Lung (tissue), 12 donors: Measurements from ENCODE around the gene PPFIA2. TPM values are rescaled to one million over a fixed set of nuclear protein-coding genes. Genes with fewer than 3 reads are reported as not detected.

ENCODE experiments used
- ATAC-seq: fragments of 200-7000 bp; cut with Tn5 transposase; one replicate; pipeline ENCODE4 v1.9.1; 2020; ENCODE audit warnings: moderate number of reproducible peaks; ENCODE audit not compliant: insufficient read depth, low FRiP score
- DNase-seq, 3 donors: peaks; one replicate each; pipeline ENCODE4 v3.0.0-alpha.2; 2013 to 2017
- H3K27ac ChIP-seq, 2 donors: one replicate each; pipeline ENCODE4 v1.5.1; 2013; ENCODE audit warnings: mild to moderate bottlenecking in 2 of 2, moderate library complexity in 2 of 2, control low read depth in 1 of 2, inconsistent platforms in 1 of 2, low read depth in 1 of 2, low read length in 1 of 2
- H3K27me3 ChIP-seq, 3 donors: one replicate each; pipeline ENCODE4 v1.5.1; 2013; ENCODE audit warnings: low read length in 2 of 3; ENCODE audit not compliant: control insufficient read depth in 3 of 3, insufficient read depth in 3 of 3
- H3K36me3 ChIP-seq, 4 donors: one replicate each; pipeline ENCODE4 v1.5.1; 2013; ENCODE audit warnings: low read length in 4 of 4, mild to moderate bottlenecking in 1 of 4, moderate library complexity in 1 of 4; ENCODE audit not compliant: control insufficient read depth in 4 of 4, insufficient read depth in 4 of 4
- H3K4me1 ChIP-seq, 5 donors: one replicate each; pipeline ENCODE4 v1.5.1; 2013; ENCODE audit warnings: low read length in 5 of 5, mild to moderate bottlenecking in 2 of 5, moderate library complexity in 1 of 5; ENCODE audit not compliant: control insufficient read depth in 5 of 5, insufficient read depth in 5 of 5
- H3K4me3 ChIP-seq: one replicate; pipeline ENCODE4 v1.5.1; 2013; ENCODE audit warnings: mild to moderate bottlenecking, control low read depth, moderate library complexity
- H3K9ac ChIP-seq, 2 donors: one replicate each; pipeline ENCODE4 v1.5.1; 2013; ENCODE audit warnings: low read length in 2 of 2, control low read depth in 1 of 2; ENCODE audit not compliant: insufficient read depth in 1 of 2
- H3K9me3 ChIP-seq, 4 donors: one replicate each; pipeline ENCODE4 v1.5.1; 2013; ENCODE audit warnings: low read length in 3 of 4, mild to moderate bottlenecking in 1 of 4, moderate library complexity in 1 of 4; ENCODE audit not compliant: control insufficient read depth in 4 of 4, insufficient read depth in 3 of 4
- WGBS, 2 donors: extraction: QIAGEN DNeasy Blood & Tissue Kit; methylation state at CpG; one replicate each; pipeline ENCODE4 v1.1.7; 2013; 5-methylcytosine and 5-hydroxymethylcytosine counted together
- polyA plus RNA-seq, 2 donors: library from polyadenylated mRNA; stranded (reverse); fragments of 200-250 nt; gene quantifications; one replicate each; pipeline ENCODE4 v1.2.1, GENCODE V29; 2013
- total RNA-seq, 2 donors: library from RNA; depleted of rRNA in 1 of 2; stranded (reverse); fragments of >200 nt in 1 of 2; gene quantifications; one replicate each; pipeline ENCODE4 v1.2.1, GENCODE V29; 2014 to 2021
- TF ChIP-seq, protein P1 (sequence below): IDR thresholded peaks from 2 replicates; pipeline ENCODE4 v1.5.1; 2012; ENCODE audit warnings: mild to moderate bottlenecking; ENCODE audit errors: control extremely low read depth, extremely low read depth
- donor health status: control.
- donor health status: control.
- donor health status: Bipolar disorder and iron deficiency.
- donor health status: healthy.
- donor health status: DM: yes; HTN: yes; CAD: no.

The PPFIA2 gene
- total and polyA plus RNA-seq, 4 donors: 0.09 to 2.3 (median 0.89) TPM

DNA sequence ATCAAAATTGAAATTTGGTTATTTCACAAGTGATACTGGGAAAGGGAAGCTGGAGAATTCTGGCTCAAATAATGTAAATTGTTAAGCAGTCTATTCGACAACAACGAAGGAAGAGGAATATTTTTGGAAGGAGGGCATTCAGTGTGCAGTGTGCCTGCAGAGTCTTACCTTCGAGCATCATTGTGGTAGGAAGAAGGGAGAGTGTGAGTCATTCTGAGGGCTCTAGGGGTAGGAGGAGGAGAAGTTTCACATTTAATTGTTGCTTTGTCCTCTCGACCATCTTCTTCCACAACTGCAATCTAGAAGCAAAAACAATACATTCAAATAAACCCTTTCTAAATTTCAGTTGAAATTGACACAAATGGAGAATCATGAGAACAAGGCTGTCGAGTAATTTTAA, 418.2 kb downstream of the PPFIA2 start:
- TF ChIP-seq, protein P1, sequence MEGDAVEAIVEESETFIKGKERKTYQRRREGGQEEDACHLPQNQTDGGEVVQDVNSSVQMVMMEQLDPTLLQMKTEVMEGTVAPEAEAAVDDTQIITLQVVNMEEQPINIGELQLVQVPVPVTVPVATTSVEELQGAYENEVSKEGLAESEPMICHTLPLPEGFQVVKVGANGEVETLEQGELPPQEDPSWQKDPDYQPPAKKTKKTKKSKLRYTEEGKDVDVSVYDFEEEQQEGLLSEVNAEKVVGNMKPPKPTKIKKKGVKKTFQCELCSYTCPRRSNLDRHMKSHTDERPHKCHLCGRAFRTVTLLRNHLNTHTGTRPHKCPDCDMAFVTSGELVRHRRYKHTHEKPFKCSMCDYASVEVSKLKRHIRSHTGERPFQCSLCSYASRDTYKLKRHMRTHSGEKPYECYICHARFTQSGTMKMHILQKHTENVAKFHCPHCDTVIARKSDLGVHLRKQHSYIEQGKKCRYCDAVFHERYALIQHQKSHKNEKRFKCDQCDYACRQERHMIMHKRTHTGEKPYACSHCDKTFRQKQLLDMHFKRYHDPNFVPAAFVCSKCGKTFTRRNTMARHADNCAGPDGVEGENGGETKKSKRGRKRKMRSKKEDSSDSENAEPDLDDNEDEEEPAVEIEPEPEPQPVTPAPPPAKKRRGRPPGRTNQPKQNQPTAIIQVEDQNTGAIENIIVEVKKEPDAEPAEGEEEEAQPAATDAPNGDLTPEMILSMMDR: no peak
- 80 to 81% methylated on average over 5 of the region's 5 CpGs for WGBS, 2 donors
- Histone ChIP-seq H3K4me3 (no peak overlapping the region), H3K4me1 (no peaks in the 10 kb centered on the region), H3K9me3 (no peaks in the 10 kb centered on the region), H3K27ac (no peak overlapping the region), H3K27me3 (no peaks in the 10 kb centered on the region), H3K36me3 (no peaks in the 10 kb centered on the region), H3K9ac (no peak overlapping the region)
- ATAC-seq: no peak
- DNase-seq: no peak

DNA sequence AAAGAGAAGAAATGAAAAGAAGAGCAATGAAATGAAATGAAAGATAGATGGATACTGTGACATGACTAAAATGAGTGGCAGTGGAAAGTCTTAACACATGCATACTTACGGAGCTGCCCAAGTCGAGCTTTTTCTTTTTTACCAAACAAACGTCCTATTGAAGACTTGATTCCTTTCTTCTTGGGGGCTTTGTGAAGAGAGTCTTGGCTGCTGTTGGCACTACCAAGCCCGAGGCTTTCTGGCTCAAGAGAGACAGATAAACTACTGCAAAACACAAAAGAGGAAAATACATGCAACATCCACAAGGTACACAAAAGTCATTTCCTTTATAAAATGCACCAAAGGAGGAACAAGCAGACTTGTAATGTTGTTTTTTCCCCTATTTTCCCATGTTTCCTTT, 420.1 kb downstream of the PPFIA2 start:
- Histone ChIP-seq H3K9me3 (no peaks in the 10 kb centered on the region), H3K36me3 (no peaks in the 10 kb centered on the region), H3K9ac (no peak overlapping the region), H3K4me3 (no peak overlapping the region), H3K4me1 (no peaks in the 10 kb centered on the region), H3K27ac (no peak overlapping the region), H3K27me3 (no peaks in the 10 kb centered on the region)
- 62 to 70% methylated on average over 4 of the region's 4 CpGs for WGBS, 2 donors
- DNase-seq (no peak), ATAC-seq (no peak)
- TF ChIP-seq, protein P1: no peak

DNA sequence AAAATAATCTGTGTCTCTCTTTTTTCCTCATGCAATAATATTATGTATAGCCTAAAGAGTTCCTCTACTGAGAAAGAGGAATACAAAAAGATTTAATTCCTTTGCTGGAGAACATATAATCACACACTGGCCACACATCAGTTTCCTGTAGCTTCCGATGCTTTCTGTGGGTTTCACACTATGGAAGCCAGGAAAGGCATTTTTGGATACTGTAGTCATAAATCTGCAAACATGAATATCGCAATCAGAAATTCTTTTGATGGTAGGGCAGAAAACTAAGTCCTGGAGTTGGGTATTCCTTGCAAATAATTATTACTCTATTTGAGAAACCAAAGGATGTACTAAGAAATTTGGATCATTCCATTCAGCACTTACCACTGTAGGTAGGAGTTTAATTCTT, 421.3 kb downstream of the PPFIA2 start:
- ATAC-seq (no peak), DNase-seq (no peak)
- 82 to 86% methylated on average over 2 of the region's 2 CpGs for WGBS, 2 donors
- H3K9ac ChIP-seq: no peak overlapping the region
- H3K36me3 ChIP-seq: no peaks in the 10 kb centered on the region
- H3K27ac ChIP-seq: no peak overlapping the region
- H3K4me1 ChIP-seq: no peaks in the 10 kb centered on the region
- H3K27me3 ChIP-seq: no peaks in the 10 kb centered on the region
- H3K9me3 ChIP-seq: no peaks in the 10 kb centered on the region
- H3K4me3 ChIP-seq: no peak overlapping the region
- TF ChIP-seq, protein P1: no peak

GRCh38 chr12:81333812-81334211, 425.3 kb downstream of the PPFIA2 start:
- 75 to 84% methylated on average over 2 of the region's 2 CpGs for WGBS, 2 donors
- no peak overlapping the region for H3K27ac ChIP-seq
- TF ChIP-seq, protein P1: no peak
- no peaks in the 10 kb centered on the region for H3K9me3 ChIP-seq
- H3K9ac ChIP-seq: no peak overlapping the region
- H3K27me3 ChIP-seq: no peaks in the 10 kb centered on the region
- H3K4me3 ChIP-seq: no peak overlapping the region
- no peaks in the 10 kb centered on the region for H3K36me3 ChIP-seq
- H3K4me1 ChIP-seq: no peaks in the 10 kb centered on the region
- ATAC-seq: no peak
- no peak for DNase-seq
